Colon (tissue), 2 donors: Measurements from ENCODE around the gene EFCAB10.
"Not testable (repeated sequence)": the region's sequence is repeated elsewhere in the genome, so short reads cannot be mapped to it uniquely, and the experiment has no call there.

ENCODE experiments used
- FAIRE-seq: peaks from 2 replicates; lab custom pipeline; 2012; peaks lifted over from hg19 to GRCh38; lab: Jason Lieb, UNC
- donor health status: control.
- donor health status: control.

EFCAB10 gene

GRCh38 chr7:105599080-105599479 lies 17.8 kb upstream of the EFCAB10 start:
- not testable (repeated sequence) for FAIRE-seq

GRCh38 chr7:105596866-105597265 lies 15.6 kb upstream of the EFCAB10 start:
- FAIRE-seq, result no peak

- no peak for FAIRE-seq
These were observed 12.7 kb upstream of the EFCAB10 start for GRCh38 chr7:105594034-105594433.

- FAIRE-seq, result no peak
These were observed 10.2 kb upstream of the EFCAB10 start for GRCh38 chr7:105591522-105591921.

- no peak for FAIRE-seq
These were observed 9.5 kb upstream of the EFCAB10 start for GRCh38 chr7:105590793-105591192.

GRCh38 chr7:105589356-105590077 lies 8.2 kb upstream of the EFCAB10 start:
- no peak for FAIRE-seq

GRCh38 chr7:105587909-105588635 lies 6.8 kb upstream of the EFCAB10 start:
- FAIRE-seq, result no peak

- no peak for FAIRE-seq
These were observed 4.7 kb upstream of the EFCAB10 start for GRCh38 chr7:105585850-105586500.

- FAIRE-seq, result no peak
These were observed 2.9 kb upstream of the EFCAB10 start for GRCh38 chr7:105584165-105584564.

GRCh38 chr7:105583061-105583460 lies 1.8 kb upstream of the EFCAB10 start:
- no peak for FAIRE-seq

- FAIRE-seq, result no peak
These were observed 1.1 kb downstream of the EFCAB10 start for GRCh38 chr7:105580022-105580740.

GRCh38 chr7:105578496-105578895 lies 2.8 kb downstream of the EFCAB10 start:
- no peak for FAIRE-seq

- FAIRE-seq, result no peak
These were observed 4.0 kb downstream of the EFCAB10 start for GRCh38 chr7:105577251-105577650.

- FAIRE-seq, result no peak
These were observed 9.4 kb downstream of the EFCAB10 start for GRCh38 chr7:105571891-105572290.

GRCh38 chr7:105567821-105568220 lies 13.5 kb downstream of the EFCAB10 start:
- FAIRE-seq, result no peak

- no peak for FAIRE-seq
These were observed 14.3 kb downstream of the EFCAB10 start for GRCh38 chr7:105567024-105567423.

GRCh38 chr7:105565190-105565589 lies 16.1 kb downstream of the EFCAB10 start:
- no peak for FAIRE-seq

- FAIRE-seq, result no peak
These were observed 21.4 kb downstream of the EFCAB10 start for GRCh38 chr7:105559926-105560325.

- no peak for FAIRE-seq
These were observed 43.0 kb downstream of the EFCAB10 start for GRCh38 chr7:105538339-105538738.

GRCh38 chr7:105532709-105533460 lies 48.4 kb downstream of the EFCAB10 start:
- no peak for FAIRE-seq

- no peak for FAIRE-seq
These were observed 49.3 kb downstream of the EFCAB10 start, which contains the start of gene RINT1 for GRCh38 chr7:105531792-105532671. RINT1 (plus strand) TSS chr7:105532201; CDS start chr7:105532316, 115 bp downstream.
